ENCODE data around the gene ANTXR2. TPM values are rescaled to one million over a fixed set of nuclear protein-coding genes. Genes with fewer than 3 reads are reported as not detected.

Gene ANTXR2
- total and polyA plus RNA-seq, 2 of the 8 experiments (the other 6 are each of a cell fraction or from before 2014, with no cell fraction given), result 1.1 to 7.5 TPM

GRCh38 chr4:80024335-80024734 lies 48.7 kb downstream of the ANTXR2 start:
- H3K56ac ChIP-seq (replicated peaks; ENCODE audit: insufficient read length, low read depth, low read length), result no peak overlapping the region
- no peaks in the 10 kb centered on the region for H3K9me3 ChIP-seq (ENCODE audit: insufficient read depth in 2 of 2, low read depth in 1 of 2, low read length in 1 of 2)
- H3K36me3 ChIP-seq (ENCODE audit: control insufficient read depth in 2 of 4, insufficient read depth in 4 of 4, low read length in 3 of 4), result no peaks in the 10 kb centered on the region
- H3K18ac ChIP-seq (ENCODE audit: extremely low read depth, low read length), result no peak overlapping the region
- H4K20me1 ChIP-seq (replicated peaks in 1 of 2; ENCODE audit: control insufficient read depth in 1 of 2, insufficient read depth in 2 of 2, low read length in 2 of 2), result no peaks in the 10 kb centered on the region
- H3K23me2 ChIP-seq (ENCODE audit: low read depth, low read length), result no peaks in the 10 kb centered on the region
- no peak overlapping the region for H3K23ac ChIP-seq (ENCODE audit: insufficient read length)
- no peak overlapping the region for H2BK12ac ChIP-seq (ENCODE audit: low read depth, low read length)
- no peak overlapping the region for H2BK15ac ChIP-seq (ENCODE audit: low read length)
- H2AK5ac ChIP-seq (ENCODE audit: low read depth, low read length), result no peak overlapping the region
- ChIA-PET CTCF (ENCODE audit: partially characterized antibody) (interaction anchor here (0.9 to 1.2 kb wide), 2 partner anchors 9 to 36 kb away, joined by 3 read pairs; no protein-coding TSS in a partner anchor), POLR2A (ENCODE audit: partially characterized antibody) (no interaction called here)
- FAIRE-seq (no peak), DNase-seq (ENCODE audit: low read depth in 1 of 2, low spot score in 2 of 2) (no peak)
- no peak overlapping the region for H2BK5ac ChIP-seq (ENCODE audit: low read depth, low read length)
- H3K79me1 ChIP-seq (ENCODE audit: low read depth, low read length), result no peaks in the 10 kb centered on the region
- H2AFZ ChIP-seq (ENCODE audit: low read length), result no peak overlapping the region
- H4K91ac ChIP-seq (replicated peaks; ENCODE audit: insufficient read length, low read length), result no peak overlapping the region
- no peak overlapping the region for H4K8ac ChIP-seq (ENCODE audit: extremely low read depth, insufficient read depth, low read length)
- no peak overlapping the region for H3K14ac ChIP-seq (ENCODE audit: insufficient read length)
- no peaks in the 10 kb centered on the region for H3K4me1 ChIP-seq (replicated peaks in 1 of 4; ENCODE audit: control insufficient read depth in 3 of 4, insufficient read depth in 4 of 4, low read length in 3 of 4)
- no peaks in the 10 kb centered on the region for H3K27me3 ChIP-seq (replicated peaks in 1 of 4; ENCODE audit: control insufficient read depth in 3 of 4, extremely low read depth in 1 of 4, insufficient read depth in 3 of 4, low read length in 3 of 4)
- no peaks in the 10 kb centered on the region for H3K79me2 ChIP-seq (ENCODE audit: control insufficient read depth in 1 of 2, insufficient read depth in 2 of 2, low read length in 2 of 2)
- 82% methylated on average over 1 of the region's 1 CpG; no CpG with 5 or more reads in 1 of the 2 experiments for WGBS, 2 experiments (ENCODE audit: extremely low coverage in 1 of 2, insufficient coverage in 1 of 2, insufficient read length in 1 of 2, insufficient replicate concordance in 2 of 2, low coverage in 1 of 2, low lambda C conversion rate in 2 of 2, missing lambda C conversion rate in 1 of 2)
- H3K4me2 ChIP-seq (ENCODE audit: insufficient read depth in 1 of 2, low read depth in 2 of 2, low read length in 2 of 2), result no peak overlapping the region
- no peak overlapping the region for H3K9ac ChIP-seq (replicated peaks in 1 of 4; ENCODE audit: extremely low read depth in 1 of 4, low read depth in 3 of 4, low read length in 3 of 4)
- H2BK20ac ChIP-seq (ENCODE audit: low read length), result no peak overlapping the region
- no peak overlapping the region for H2BK120ac ChIP-seq (replicated peaks; ENCODE audit: low read depth, low read length)
- H4K5ac ChIP-seq (ENCODE audit: insufficient read length, low read depth, low read length), result no peak overlapping the region
- H3K4ac ChIP-seq (replicated peaks; ENCODE audit: insufficient read length, low read depth, low read length), result no peak overlapping the region
- H3K4me3 ChIP-seq (ENCODE audit: extremely low read depth in 1 of 4, insufficient read depth in 2 of 4, low read depth in 3 of 4, low read length in 4 of 4), result no peak overlapping the region
- H3K27ac ChIP-seq (ENCODE audit: low read depth, low read length), result no peak overlapping the region
- TF ChIP-seq CBX5 (IDR thresholded peaks at IDR 0.05; ENCODE audit: low read depth, low read length) (no peak), NRF1 (IDR thresholded peaks at IDR 0.05; ENCODE audit: low read depth, low read length) (no peak), ATF3 (IDR thresholded peaks at IDR 0.05; ENCODE audit: insufficient read depth, low read depth, low read length) (no peak), JUN (IDR thresholded peaks at IDR 0.05; ENCODE audit: low read depth, low read length) (no peak), CTCF (IDR thresholded peaks at IDR 0.05; ENCODE audit: control extremely low read depth in 1 of 3, insufficient read depth in 1 of 3, low read depth in 1 of 3, low read length in 3 of 3) (no peak), ASH2L (IDR thresholded peaks at IDR 0.05; ENCODE audit: low read length) (no peak), SIX5 (IDR thresholded peaks at IDR 0.05; ENCODE audit: low read depth, low read length) (no peak), USF2 (IDR thresholded peaks at IDR 0.05; ENCODE audit: low read length) (no peak), RFX5 (IDR thresholded peaks at IDR 0.05; ENCODE audit: borderline replicate concordance, low read depth, low read length) (no peak), POLR2A (IDR thresholded peaks at IDR 0.05; ENCODE audit: control extremely low read depth in 1 of 2, low read depth in 2 of 2, low read length in 2 of 2) (no peak), CREB1 (IDR thresholded peaks at IDR 0.05) (no peak)

Data from H1 (cell line).